ENCODE measurements around the gene OR10A7. TPM values are rescaled to one million over a fixed set of nuclear protein-coding genes. Genes with fewer than 3 reads are reported as not detected.
"Not testable (repeated sequence)": the region's sequence is repeated elsewhere in the genome, so short reads cannot be mapped to it uniquely, and the experiment has no call there.

Gene OR10A7
- not detected for total RNA-seq

DNA sequence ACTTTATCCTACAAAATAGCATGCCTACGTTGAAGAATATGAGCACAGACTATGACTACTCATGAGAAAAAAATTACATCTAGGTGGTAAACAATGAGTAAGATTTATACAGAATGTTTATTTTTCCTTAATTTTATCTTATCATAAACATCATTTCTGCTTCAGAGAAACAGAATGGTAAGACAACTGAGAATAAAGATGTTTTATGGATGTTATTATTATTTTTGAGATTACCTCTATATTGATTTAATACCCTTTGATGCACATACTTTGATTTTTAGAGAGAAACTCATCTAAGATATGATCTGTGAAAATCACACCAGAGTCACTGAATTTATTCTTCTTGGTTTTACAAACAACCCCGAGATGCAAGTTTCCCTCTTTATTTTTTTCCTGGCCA, at the start of gene OR10A7:
Gene OR10A7, plus strand, starts transcription at position 301 of the 400 bp plus-strand sequence. Its CDS starts 0 bp downstream, at position 301.
- DNase-seq (no peak), ATAC-seq (no peak)
- 57 to 71% methylated on average over 2 of the region's 2 CpGs for WGBS, 2 donors
- intact Hi-C loops (cut with DNase I) = no loop called here
- H3K4me1 ChIP-seq = no peaks in the 10 kb centered on the region
- no peak within 1 kb of the TSS for H3K27ac ChIP-seq
- H3K4me3 ChIP-seq = no peak within 1 kb of the TSS
- no peaks in the 10 kb centered on the region for H3K9me3 ChIP-seq
- TF ChIP-seq POLR2A (IDR thresholded peaks at IDR 0.05) (no peak), CTCF (IDR thresholded peaks at IDR 0.05) (no peak)
- no peaks in the 10 kb centered on the region for H3K27me3 ChIP-seq
- H3K36me3 ChIP-seq (replicated peaks in 1 of 2; ENCODE audit: insufficient read depth in 1 of 2, low read depth in 2 of 2) = no peaks in the 10 kb centered on the region

- ATAC-seq = no peak
- WGBS, 2 donors = 56 to 65% methylated on average over 2 of the region's 2 CpGs
- Histone ChIP-seq H3K36me3 (replicated peaks in 1 of 2; ENCODE audit: insufficient read depth in 1 of 2, low read depth in 2 of 2) (no peaks in the 10 kb centered on the region), H3K27me3 (no peaks in the 10 kb centered on the region), H3K4me3 (no peak overlapping the region), H3K9me3 (no peaks in the 10 kb centered on the region), H3K27ac (no peak overlapping the region), H3K4me1 (no peaks in the 10 kb centered on the region)
- intact Hi-C loops (cut with DNase I) = no loop called here
- no peak for DNase-seq
- no peak for TF ChIP-seq POLR2A (IDR thresholded peaks at IDR 0.05)
- no peak for TF ChIP-seq CTCF (IDR thresholded peaks at IDR 0.05)
Measured at GRCh38 chr12:55171445-55171844, 49.4 kb upstream of the OR10A7 start.

DNA sequence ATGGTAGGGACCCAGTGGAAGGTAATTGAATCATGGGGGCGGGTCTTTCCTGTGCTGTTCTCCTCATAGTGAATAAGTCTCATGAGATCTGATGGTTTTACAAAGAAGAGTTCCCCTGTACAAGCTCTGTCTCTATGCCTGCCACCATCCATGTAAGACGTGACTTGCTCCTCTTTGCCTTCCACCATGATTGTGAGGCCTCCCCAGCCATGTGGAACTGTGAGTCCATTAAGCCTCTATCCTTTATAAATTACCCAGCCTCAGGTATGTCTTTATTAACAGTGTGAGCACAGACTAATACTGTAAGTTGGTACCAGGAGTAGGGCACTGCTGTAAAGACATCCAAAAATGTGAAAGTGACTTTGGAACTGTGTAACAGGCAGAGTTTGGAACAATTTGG, 49.0 kb upstream of the OR10A7 start:
- H3K27ac ChIP-seq; H3K4me3 ChIP-seq; DNase-seq; H3K4me1 ChIP-seq; H3K36me3 ChIP-seq (replicated peaks in 1 of 2; ENCODE audit: insufficient read depth in 1 of 2, low read depth in 2 of 2); ATAC-seq; H3K9me3 ChIP-seq; intact Hi-C loops (cut with DNase I); H3K27me3 ChIP-seq: not testable (repeated sequence)
- 49 to 75% methylated on average over 2 of the region's 2 CpGs for WGBS, 2 donors

- WGBS, 2 donors = 9 to 42% methylated on average over 1 of the region's 1 CpG
- H3K27me3 ChIP-seq = no peaks in the 10 kb centered on the region
- no peaks in the 10 kb centered on the region for H3K4me1 ChIP-seq
- H3K27ac ChIP-seq = no peak overlapping the region
- ATAC-seq (no peak), DNase-seq (no peak)
- TF ChIP-seq POLR2A (IDR thresholded peaks at IDR 0.05) (no peak), CTCF (IDR thresholded peaks at IDR 0.05) (no peak)
- no peaks in the 10 kb centered on the region for H3K9me3 ChIP-seq
- H3K4me3 ChIP-seq = no peak overlapping the region
- intact Hi-C loops (cut with DNase I) = no loop called here
- no peaks in the 10 kb centered on the region for H3K36me3 ChIP-seq (replicated peaks in 1 of 2; ENCODE audit: insufficient read depth in 1 of 2, low read depth in 2 of 2)
Measured at GRCh38 chr12:55172686-55173085, 48.1 kb upstream of the OR10A7 start.

DNA sequence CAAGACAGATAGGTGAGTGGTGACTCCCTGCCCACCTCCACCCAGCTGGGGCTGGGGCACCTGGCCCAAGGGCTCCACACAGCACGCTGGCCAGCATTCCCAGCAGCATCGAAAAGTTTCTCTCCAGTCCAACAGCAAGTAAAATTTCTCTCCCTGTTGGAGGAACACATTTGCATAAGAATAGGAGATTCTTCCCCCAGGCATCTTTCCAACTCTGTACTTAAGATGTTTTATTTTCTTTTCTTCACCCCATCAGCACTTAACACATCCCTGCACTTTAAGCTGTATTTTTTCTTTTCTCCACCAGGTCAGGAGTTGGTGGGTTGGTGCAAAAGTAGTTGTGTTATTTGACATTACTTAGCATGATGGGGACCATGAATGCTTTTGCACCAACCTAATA, 47.4 kb upstream of the OR10A7 start:
- Histone ChIP-seq H3K4me3 (no peak overlapping the region), H3K27me3 (no peaks in the 10 kb centered on the region), H3K4me1 (no peaks in the 10 kb centered on the region), H3K27ac (no peak overlapping the region), H3K9me3 (no peaks in the 10 kb centered on the region), H3K36me3 (replicated peaks in 1 of 2; ENCODE audit: insufficient read depth in 1 of 2, low read depth in 2 of 2) (no peaks in the 10 kb centered on the region)
- TF ChIP-seq CTCF (IDR thresholded peaks at IDR 0.05) (no peak), POLR2A (IDR thresholded peaks at IDR 0.05) (no peak)
- ATAC-seq (no peak), DNase-seq (no peak)
- intact Hi-C loops (cut with DNase I) = no loop called here
- 73 to 75% methylated on average over 2 of the region's 2 CpGs for WGBS, 2 donors
